GM19025 (cell line): Measurements from ENCODE around the gene MEIS1.

ENCODE experiments used
- ATAC-seq: cut with Tn5 transposase; IDR thresholded peaks from one replicate; pipeline ENCODE4 v1.9.1; 2021; ENCODE audit warnings: mild to moderate bottlenecking, low read depth, moderate library complexity; ENCODE audit not compliant: unreplicated experiment

MEIS1 gene

GRCh38 chr2:66576561-66577320, 141.8 kb downstream of the MEIS1 start:
- ATAC-seq = no peak

- ATAC-seq = no peak
Measured at GRCh38 chr2:66577321-66578053, 142.6 kb downstream of the MEIS1 start.

GRCh38 chr2:66578054-66578686, 143.2 kb downstream of the MEIS1 start:
- no peak for ATAC-seq

- ATAC-seq = no peak
Measured at GRCh38 chr2:66578687-66579106, 143.8 kb downstream of the MEIS1 start.

GRCh38 chr2:66579186-66580126, 144.5 kb downstream of the MEIS1 start:
- no peak for ATAC-seq

- ATAC-seq = no peak
Measured at GRCh38 chr2:66580166-66581049, 145.5 kb downstream of the MEIS1 start.

- no peak for ATAC-seq
Measured at GRCh38 chr2:66581339-66582103, 146.6 kb downstream of the MEIS1 start.

GRCh38 chr2:66582104-66582986, 147.4 kb downstream of the MEIS1 start:
- ATAC-seq = no peak

- ATAC-seq = no peak
Measured at GRCh38 chr2:66582987-66583880, 148.3 kb downstream of the MEIS1 start.

- ATAC-seq = no peak
Measured at GRCh38 chr2:66583881-66584280, 149.0 kb downstream of the MEIS1 start.

- ATAC-seq = no peak
Measured at GRCh38 chr2:66585587-66585986, 150.7 kb downstream of the MEIS1 start.

- no peak for ATAC-seq
Measured at GRCh38 chr2:66587216-66587615, 152.3 kb downstream of the MEIS1 start.

- no peak for ATAC-seq
Measured at GRCh38 chr2:66594001-66594400, 159.1 kb downstream of the MEIS1 start.

- ATAC-seq = no peak
Measured at GRCh38 chr2:66595556-66595955, 160.6 kb downstream of the MEIS1 start.

- ATAC-seq = no peak
Measured at GRCh38 chr2:66596256-66596655, 161.3 kb downstream of the MEIS1 start.

GRCh38 chr2:66601624-66602023, 166.7 kb downstream of the MEIS1 start:
- ATAC-seq = no peak

GRCh38 chr2:66602341-66602740, 167.4 kb downstream of the MEIS1 start:
- no peak for ATAC-seq
